SK-N-SH treated with all-trans-retinoic acid at 6 μM for 48 hours (cell line): ENCODE data around the gene CCM2.

ENCODE experiments used
- ATAC-seq: fragments of 200-7000 bp; cut with Tn5 transposase; 3 replicates; pipeline ENCODE4 v1.9.1; 2020; ENCODE audit warnings: mild to moderate bottlenecking, moderate library complexity
- ARNTL ChIP-seq: fragments of 450-650 bp; formaldehyde crosslinking; IDR thresholded peaks from 2 replicates; pipeline ENCODE4 v1.5.0; 2020; ENCODE audit warnings: low read depth, mild to moderate bottlenecking, moderate library complexity, borderline replicate concordance
- BACH2 ChIP-seq: fragments of 250-450 bp; sonication (Bioruptor Pico); IDR thresholded peaks from 2 replicates; pipeline ENCODE4 v1.9.0; 2021; ENCODE audit warnings: mild to moderate bottlenecking, borderline replicate concordance
- CSDC2 ChIP-seq: fragments of 250-450 bp; sonication (Bioruptor Pico); IDR thresholded peaks from 2 replicates; pipeline ENCODE4 v1.5.0; 2020; ENCODE audit warnings: mild to moderate bottlenecking, moderate library complexity
- ESRRG ChIP-seq: fragments of 250-450 bp; sonication (Bioruptor Pico); IDR thresholded peaks from 2 replicates; pipeline ENCODE4 v1.6.1; 2021; ENCODE audit warnings: mild to moderate bottlenecking
- GLIS3 ChIP-seq: fragments of 250-450 bp; sonication (Bioruptor Pico); IDR thresholded peaks from 2 replicates; pipeline ENCODE4 v1.5.0; 2020; ENCODE audit warnings: mild to moderate bottlenecking, moderate library complexity
- ISL1 ChIP-seq: fragments of 250-450 bp; sonication (Bioruptor Pico); IDR thresholded peaks from 2 replicates; pipeline ENCODE4 v2.1.2; 2022; ENCODE audit warnings: mild to moderate bottlenecking, moderate library complexity
- OSR1 ChIP-seq: fragments of 250-450 bp; sonication (Bioruptor Pico); IDR thresholded peaks from 2 replicates; pipeline ENCODE4 v1.8.0; 2022; ENCODE audit warnings: moderate library complexity, mild to moderate bottlenecking, inconsistent platforms
- PATZ1 ChIP-seq: fragments of 250-450 bp; sonication (Bioruptor Pico); IDR thresholded peaks from 2 replicates; pipeline ENCODE4 v1.8.0; 2020; ENCODE audit warnings: mild to moderate bottlenecking, moderate library complexity, borderline replicate concordance
- PPARA ChIP-seq: fragments of 250-450 bp; sonication (Bioruptor Pico); IDR thresholded peaks from 2 replicates; pipeline ENCODE4 v1.5.0; 2020; ENCODE audit warnings: mild to moderate bottlenecking, borderline replicate concordance
- RARB ChIP-seq: fragments of 250-450 bp; sonication (Bioruptor Pico); IDR thresholded peaks from 2 replicates; pipeline ENCODE4 v1.8.0; 2021; ENCODE audit warnings: mild to moderate bottlenecking, moderate library complexity
- SNAI2 ChIP-seq: fragments of 250-450 bp; sonication (Bioruptor Pico); IDR thresholded peaks from 2 replicates; pipeline ENCODE4 v1.5.0; 2020; ENCODE audit warnings: mild to moderate bottlenecking, moderate library complexity
- TCF4 ChIP-seq: fragments of 250-450 bp; sonication (Bioruptor Pico); IDR thresholded peaks from 2 replicates; pipeline ENCODE4 v1.8.0; 2021; ENCODE audit warnings: mild to moderate bottlenecking, moderate library complexity, borderline replicate concordance
- TOX ChIP-seq: fragments of 250-450 bp; sonication (Bioruptor Pico); IDR thresholded peaks from 2 replicates; pipeline ENCODE4 v1.8.0; 2021; ENCODE audit warnings: mild to moderate bottlenecking, moderate library complexity, borderline replicate concordance
- TSHZ2 ChIP-seq: fragments of 250-450 bp; sonication (Bioruptor Pico); IDR thresholded peaks from 2 replicates; pipeline ENCODE4 v1.5.0; 2020; ENCODE audit warnings: mild to moderate bottlenecking, moderate library complexity
- ZC3H10 ChIP-seq: fragments of 250-450 bp; sonication (Bioruptor Pico); IDR thresholded peaks from 2 replicates; pipeline ENCODE4 v1.5.1; 2021; ENCODE audit warnings: mild to moderate bottlenecking, moderate library complexity
- ZFP3 ChIP-seq: fragments of 250-450 bp; sonication (Bioruptor Pico); IDR thresholded peaks from 2 replicates; pipeline ENCODE4 v1.5.0; 2020; ENCODE audit warnings: mild to moderate bottlenecking, moderate library complexity
- ZFP30 ChIP-seq: fragments of 450-650 bp; formaldehyde crosslinking; IDR thresholded peaks from 2 replicates; pipeline ENCODE4 v1.5.0; 2022; ENCODE audit warnings: mild to moderate bottlenecking, moderate library complexity
- ZNF565 ChIP-seq: fragments of 450-650 bp; formaldehyde crosslinking; conservative IDR thresholded peaks from 2 replicates; pipeline ENCODE4 v1.5.0; 2020; ENCODE audit warnings: low read depth, mild to moderate bottlenecking, moderate library complexity
- ZNF70 ChIP-seq: fragments of 450-650 bp; formaldehyde crosslinking; IDR thresholded peaks from 2 replicates; pipeline ENCODE4 v1.5.0; 2020; ENCODE audit warnings: mild to moderate bottlenecking, moderate library complexity
- ZNF8 ChIP-seq: fragments of 450-650 bp; formaldehyde crosslinking; IDR thresholded peaks from 2 replicates; pipeline ENCODE4 v1.5.0; 2020; ENCODE audit warnings: mild to moderate bottlenecking, moderate library complexity
- TF ChIP-seq, protein P1 (sequence below): fragments of 250-450 bp; sonication (Bioruptor Pico); IDR thresholded peaks from 2 replicates; pipeline ENCODE4 v1.5.1; 2020; ENCODE audit warnings: low read depth, mild to moderate bottlenecking, moderate library complexity

Gene CCM2

DNA sequence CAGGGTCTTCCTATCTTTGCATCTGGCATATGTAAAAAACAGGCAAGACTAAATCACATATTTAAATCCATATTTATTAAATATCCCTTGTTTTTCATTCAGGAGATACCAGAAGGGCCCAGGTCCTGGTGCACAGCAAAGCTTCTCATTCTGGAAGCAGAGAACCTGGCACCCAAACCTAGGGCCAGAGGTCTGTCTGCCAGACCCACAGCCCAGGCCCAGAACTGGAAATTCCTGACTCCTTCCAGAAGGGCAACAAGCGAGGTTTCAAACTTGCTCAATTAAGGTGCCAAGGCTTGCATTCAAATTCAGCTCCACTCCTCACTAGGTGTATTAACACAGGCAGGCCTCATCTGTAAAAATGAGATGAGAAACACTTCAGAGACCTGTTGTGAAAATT lies 17.0 kb upstream of the CCM2 start:
- TF ChIP-seq ZFP3 (CRISPR knock-in tag) (no peak), ZFP30 (no peak), TOX (CRISPR knock-in tag) (no peak), TCF4 (CRISPR knock-in tag) (no peak), ARNTL (CRISPR knock-in tag) (no peak), ESRRG (CRISPR knock-in tag) (no peak), BACH2 (CRISPR knock-in tag) (no peak), ZC3H10 (CRISPR knock-in tag) (no peak), ZNF565 (no peak), CSDC2 (CRISPR knock-in tag) (no peak), SNAI2 (no peak), TSHZ2 (no peak), ZNF70 (CRISPR knock-in tag) (no peak)
- TF ChIP-seq, protein P1, sequence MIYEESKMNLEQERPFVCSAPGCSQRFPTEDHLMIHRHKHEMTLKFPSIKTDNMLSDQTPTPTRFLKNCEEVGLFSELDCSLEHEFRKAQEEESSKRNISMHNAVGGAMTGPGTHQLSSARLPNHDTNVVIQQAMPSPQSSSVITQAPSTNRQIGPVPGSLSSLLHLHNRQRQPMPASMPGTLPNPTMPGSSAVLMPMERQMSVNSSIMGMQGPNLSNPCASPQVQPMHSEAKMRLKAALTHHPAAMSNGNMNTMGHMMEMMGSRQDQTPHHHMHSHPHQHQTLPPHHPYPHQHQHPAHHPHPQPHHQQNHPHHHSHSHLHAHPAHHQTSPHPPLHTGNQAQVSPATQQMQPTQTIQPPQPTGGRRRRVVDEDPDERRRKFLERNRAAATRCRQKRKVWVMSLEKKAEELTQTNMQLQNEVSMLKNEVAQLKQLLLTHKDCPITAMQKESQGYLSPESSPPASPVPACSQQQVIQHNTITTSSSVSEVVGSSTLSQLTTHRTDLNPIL = no peak
- no peak for ATAC-seq

GRCh38 chr7:44983742-44984477 lies 16.1 kb upstream of the CCM2 start:
- TF ChIP-seq RARB (CRISPR knock-in tag) = no peak
- TF ChIP-seq CSDC2 (CRISPR knock-in tag) = no peak
- no peak for TF ChIP-seq ISL1 (CRISPR knock-in tag)
- no peak for TF ChIP-seq PATZ1 (CRISPR knock-in tag)
- no peak for TF ChIP-seq TSHZ2
- TF ChIP-seq, protein P1 = no peak
- TF ChIP-seq ARNTL (CRISPR knock-in tag) = no peak
- no peak for TF ChIP-seq OSR1 (CRISPR knock-in tag)
- TF ChIP-seq TCF4 (CRISPR knock-in tag) = no peak
- TF ChIP-seq TOX (CRISPR knock-in tag) = no peak
- no peak for TF ChIP-seq ZFP3 (CRISPR knock-in tag)
- no peak for TF ChIP-seq PPARA (CRISPR knock-in tag)
- ATAC-seq = no peak

DNA sequence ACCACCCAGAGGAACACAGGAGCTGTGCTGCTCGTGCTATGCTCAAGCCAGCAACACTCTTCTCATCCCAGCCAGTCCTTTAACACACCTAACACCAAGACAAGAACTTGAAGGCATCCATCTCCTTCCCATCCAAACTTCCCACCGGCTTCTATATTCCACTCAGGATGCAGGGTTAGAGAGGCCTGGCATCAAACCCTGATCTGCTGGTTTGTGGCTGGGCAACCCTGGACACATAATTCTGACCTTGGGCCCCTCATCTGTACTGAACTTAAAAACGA lies 15.6 kb upstream of the CCM2 start:
- no peak for ATAC-seq
- TF ChIP-seq TOX (CRISPR knock-in tag) (no peak), ZNF8 (CRISPR knock-in tag) (no peak), ZFP3 (CRISPR knock-in tag) (no peak), BACH2 (CRISPR knock-in tag) (no peak), OSR1 (CRISPR knock-in tag) (no peak), GLIS3 (CRISPR knock-in tag) (no peak), CSDC2 (CRISPR knock-in tag) (no peak), ZNF70 (CRISPR knock-in tag) (no peak), ZNF565 (no peak), TSHZ2 (no peak)
- TF ChIP-seq, protein P1 = no peak
